Endothelial cell of hepatic sinusoid (primary cell): ENCODE data around the gene AGAP3.

Experiments
- in situ Hi-C: cut with HindIII; loops from 2 replicates; pipeline ENCODE4 v1.10.0; 2017; ENCODE audit warnings: low sequenced_read_pairs

Gene AGAP3

GRCh38 chr7:151148319-151149259 is 62.3 kb downstream of the AGAP3 start:
- in situ Hi-C loops, result loop anchor here (5.0 kb wide), 2 partner anchors 136 to 154 kb away; no protein-coding TSS in a partner anchor

DNA sequence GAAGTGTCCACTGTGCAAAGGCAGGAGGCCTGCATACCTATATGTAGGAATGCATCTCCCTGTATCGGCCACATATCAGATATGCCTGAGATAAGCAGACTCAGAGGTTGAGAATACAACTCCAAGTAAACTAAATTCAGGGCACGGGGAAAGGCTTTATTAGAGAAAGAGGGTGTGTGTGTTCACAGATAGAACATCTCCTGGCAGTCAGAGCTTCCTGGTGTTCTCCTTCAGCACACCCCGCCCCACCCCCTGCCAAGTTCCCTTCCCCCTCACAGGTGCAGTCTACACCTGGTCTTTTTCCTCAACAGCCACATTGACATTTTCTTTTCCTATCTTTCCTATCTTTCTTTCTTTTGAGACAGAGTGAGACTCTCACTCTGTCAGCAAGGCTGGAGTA is 64.1 kb downstream of the AGAP3 start:
- in situ Hi-C loops, result no loop called here

GRCh38 chr7:151152643-151153513 is 66.6 kb downstream of the AGAP3 start:
- in situ Hi-C loops, result no loop called here

- in situ Hi-C loops, result no loop called here
Observed at GRCh38 chr7:151157645-151158329, 71.5 kb downstream of the AGAP3 start.

- in situ Hi-C loops, result no loop called here
Observed at GRCh38 chr7:151161757-151162156, 75.5 kb downstream of the AGAP3 start.

GRCh38 chr7:151166629-151167196 is 80.4 kb downstream of the AGAP3 start:
- in situ Hi-C loops, result loop anchor here (5.0 kb wide), 3 partner anchors 41 to 86 kb away; partner anchors contain the start of gene AGAP3

GRCh38 chr7:151167197-151167961 is 81.1 kb downstream of the AGAP3 start, which contains the start of gene GBX1:
TSS of gene GBX1 (minus strand) at chr7:151167694. CDS start at chr7:151167548, 146 bp downstream.
- in situ Hi-C loops, result loop anchor here (5.0 kb wide), 3 partner anchors 40 to 85 kb away; partner anchors contain the start of gene AGAP3

DNA sequence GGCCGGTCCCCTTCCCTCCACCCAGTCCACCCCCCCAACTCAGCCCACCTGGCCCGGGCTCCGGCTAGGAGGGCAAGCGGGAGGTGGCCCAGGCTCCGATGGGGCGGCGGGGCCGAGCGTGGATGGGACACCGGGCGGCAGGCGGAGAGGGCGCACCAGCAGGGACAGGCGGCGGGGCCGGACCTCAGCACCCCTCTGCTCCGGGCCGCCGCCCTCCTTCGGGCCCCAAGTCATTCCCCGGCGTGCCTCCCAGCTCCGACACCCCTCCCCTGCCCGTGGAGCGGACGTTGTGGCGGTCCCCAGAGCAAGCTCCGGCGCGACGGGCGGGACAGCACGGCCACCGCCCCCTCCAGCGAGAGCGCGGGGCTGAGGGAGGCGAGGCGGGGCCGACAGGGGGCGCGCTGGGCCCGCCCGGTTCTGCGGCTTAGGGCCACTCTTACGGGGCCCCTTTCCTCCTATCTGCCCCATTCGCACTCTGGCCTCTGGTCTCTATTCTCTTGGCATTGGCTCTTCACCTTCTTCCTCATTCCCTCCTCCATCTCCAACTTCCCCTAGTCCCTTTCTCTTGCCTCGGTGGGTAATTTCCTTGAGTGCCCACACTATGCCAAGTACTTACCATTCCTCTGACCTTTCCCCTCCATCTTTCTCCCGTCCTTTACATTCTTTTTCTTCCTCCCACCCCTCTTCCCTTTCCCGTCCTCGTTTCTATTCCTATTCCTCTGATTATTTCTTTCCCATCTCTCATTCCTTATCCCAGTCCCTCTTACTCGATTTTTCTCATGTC is 81.9 kb downstream of the AGAP3 start:
- in situ Hi-C loops, result loop anchor here (5.0 kb wide), 3 partner anchors 39 to 84 kb away; partner anchors contain the start of gene AGAP3

DNA sequence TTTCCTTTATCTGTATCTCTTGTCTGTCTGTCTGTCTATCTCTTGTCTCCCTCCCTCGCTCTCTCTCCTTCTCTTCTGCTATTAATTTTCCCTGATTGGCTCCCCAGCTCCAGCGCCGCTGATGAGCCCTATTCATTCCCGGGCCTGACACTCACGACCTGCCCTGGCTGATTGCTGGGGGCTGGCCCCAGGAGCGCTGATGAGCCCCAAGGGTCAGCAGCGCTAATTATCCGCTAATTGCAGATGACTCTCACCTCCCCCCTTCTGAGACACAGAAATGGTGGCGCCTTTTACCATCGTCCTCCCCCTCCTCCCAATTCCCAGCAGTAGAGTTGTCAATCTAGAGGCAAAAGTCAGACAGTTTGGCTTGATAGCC is 82.5 kb downstream of the AGAP3 start:
- in situ Hi-C loops, result loop anchor here (5.0 kb wide), 3 partner anchors 39 to 84 kb away; partner anchors contain the start of gene AGAP3

DNA sequence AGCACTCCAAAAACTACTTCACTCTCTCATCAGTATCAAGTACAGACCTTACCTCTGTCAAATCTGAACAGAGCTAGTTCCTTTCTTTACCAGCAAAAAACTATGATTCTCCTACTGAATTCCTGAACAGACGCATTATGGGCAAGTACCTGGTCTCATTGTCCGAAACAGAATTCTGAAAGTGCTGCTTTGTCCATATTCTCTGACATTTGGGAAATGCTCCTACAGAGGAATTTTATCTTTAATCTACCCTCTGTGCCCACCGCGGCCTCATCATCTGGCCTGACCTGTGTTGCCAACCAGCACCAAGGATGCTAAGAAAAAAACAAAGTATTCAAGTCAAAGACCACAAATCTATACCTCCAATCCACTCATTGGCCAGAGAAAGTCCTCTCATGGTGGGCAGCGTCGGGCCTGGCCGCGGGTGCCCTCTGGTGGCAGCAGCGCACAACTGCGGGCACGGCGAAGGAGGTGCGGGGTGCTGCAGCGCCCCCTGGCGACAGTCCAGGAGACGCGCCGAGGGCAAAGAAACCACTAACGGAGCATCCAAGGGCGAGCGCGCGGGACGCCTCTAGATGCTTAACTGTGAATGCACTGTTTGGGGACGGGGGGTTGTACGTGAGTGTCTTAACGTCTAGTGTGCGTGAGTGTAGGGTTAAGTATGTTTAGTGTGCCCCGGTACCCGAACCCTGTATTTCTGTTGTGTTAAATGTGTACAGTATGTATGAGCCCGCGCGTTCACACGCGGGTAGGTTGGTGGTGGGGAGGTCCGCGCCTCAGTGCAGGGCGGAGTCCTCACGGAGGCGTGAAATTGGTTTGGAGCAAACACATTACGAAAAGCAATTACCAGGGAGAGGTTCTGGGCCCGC is 86.2 kb downstream of the AGAP3 start:
- in situ Hi-C loops, result no loop called here

DNA sequence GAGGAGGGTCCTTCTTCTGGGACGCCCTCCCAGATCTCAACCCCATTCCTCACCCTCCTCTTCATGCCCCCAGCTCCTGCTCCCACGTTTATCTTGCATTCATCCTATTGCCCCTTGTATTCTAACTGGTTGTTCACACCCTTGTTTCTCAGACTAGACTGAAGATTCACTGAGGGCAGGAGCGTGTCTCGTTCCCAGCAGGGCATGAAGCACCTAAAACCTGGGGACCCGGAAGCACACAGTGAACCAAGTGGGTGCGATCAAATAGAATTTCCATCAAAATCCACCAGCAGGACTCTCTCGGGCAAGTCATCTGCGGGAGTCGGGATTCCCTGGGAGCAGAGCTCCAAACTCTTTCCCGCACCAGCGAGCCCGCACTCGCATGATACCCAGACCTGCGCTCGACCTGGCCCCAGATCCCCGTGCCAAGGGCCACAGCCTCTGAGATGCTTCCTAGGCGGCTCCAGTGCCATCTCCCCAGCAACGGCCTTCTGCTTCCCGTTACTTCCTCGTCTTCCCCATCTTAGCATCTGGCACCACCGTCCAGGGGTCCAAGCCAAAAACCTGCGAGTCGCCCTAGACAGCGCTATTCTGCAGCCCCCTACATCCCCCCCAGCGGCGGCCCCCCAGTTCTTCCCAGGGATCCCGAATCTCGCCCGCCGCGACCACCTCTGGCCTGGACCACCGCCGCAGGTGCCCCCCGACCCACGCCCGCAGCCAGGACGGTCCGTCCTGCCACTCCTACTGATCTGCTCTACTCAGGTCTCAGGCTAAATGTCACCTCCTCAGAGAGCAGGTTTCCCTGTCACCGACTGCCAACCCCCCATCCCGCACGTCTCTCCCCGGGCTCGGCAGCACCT is 87.3 kb downstream of the AGAP3 start:
- in situ Hi-C loops, result no loop called here

- in situ Hi-C loops, result no loop called here
Observed at GRCh38 chr7:151174246-151175046, 88.2 kb downstream of the AGAP3 start.

DNA sequence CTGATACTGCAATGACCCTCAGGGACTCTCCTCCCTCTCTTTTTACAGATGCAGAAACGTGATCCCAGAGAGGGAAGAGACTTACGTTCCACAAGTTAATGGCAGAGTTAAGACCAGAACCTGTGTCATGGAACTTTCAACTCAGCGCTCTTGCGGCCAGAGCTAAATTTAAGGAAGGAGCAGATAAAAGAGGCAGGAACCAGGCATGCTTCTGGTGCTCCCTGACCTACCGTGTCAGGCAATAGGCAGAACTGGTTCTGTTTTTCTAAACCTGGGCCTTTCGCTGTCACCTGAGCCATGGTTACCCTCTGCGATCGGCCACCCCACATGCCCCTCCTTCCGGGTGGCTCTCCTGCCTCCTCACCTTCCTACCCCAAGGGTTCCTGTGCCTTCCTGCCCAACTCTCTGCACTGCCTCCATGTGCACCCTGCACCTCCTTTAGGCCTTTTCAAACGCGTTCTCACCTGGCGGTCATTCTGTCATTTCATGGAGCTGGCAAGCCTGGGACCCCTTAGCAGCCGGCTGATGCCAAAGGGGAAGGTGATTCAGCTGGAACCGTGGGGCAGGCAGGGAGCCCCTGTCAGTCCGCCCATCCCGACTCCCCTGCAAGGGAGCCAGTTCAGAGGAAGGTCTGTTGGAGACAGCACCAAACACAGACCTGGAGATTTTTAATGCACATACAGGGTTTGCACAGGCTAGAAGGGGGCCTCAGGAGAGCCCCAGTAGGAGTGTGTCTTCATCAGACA is 88.9 kb downstream of the AGAP3 start:
- in situ Hi-C loops, result no loop called here

GRCh38 chr7:151175793-151176311 is 89.6 kb downstream of the AGAP3 start:
- in situ Hi-C loops, result no loop called here

DNA sequence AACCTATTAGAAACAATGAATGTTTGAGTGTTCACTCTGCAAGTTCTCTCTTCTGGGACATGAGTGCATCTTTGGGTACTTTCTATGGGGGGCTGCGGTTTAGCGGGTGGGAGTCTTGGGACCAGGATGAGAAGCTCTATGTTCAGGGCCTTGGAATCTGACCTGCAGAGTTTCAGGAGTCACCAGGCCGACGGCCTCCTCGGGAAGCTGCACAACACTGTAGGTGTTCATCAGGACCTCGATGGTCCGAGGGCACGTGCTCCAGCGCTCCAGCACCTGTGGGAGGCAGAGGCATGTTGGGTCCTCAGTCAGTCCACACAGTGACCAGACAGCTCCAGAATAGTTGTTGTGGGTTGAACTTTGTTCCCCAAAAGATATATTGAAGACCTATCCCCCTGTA is 90.1 kb downstream of the AGAP3 start:
- in situ Hi-C loops, result no loop called here
